HEK293 (cell line): ENCODE data around the gene LMCD1.

Experiments used
- CTCF ChIA-PET: fragments of 350-600 bp; formaldehyde crosslinking; extraction: SDS; loops from one replicate; lab custom pipeline; 2021; ENCODE audit warnings: antibody characterized with exemption; lab: Yijun Ruan, JAX
- POLR2A ChIA-PET: fragments of 300-600 bp; formaldehyde crosslinking; extraction: SDS; loops from one replicate; lab custom pipeline; 2020; ENCODE audit warnings: antibody characterized with exemption, inconsistent platforms; lab: Yijun Ruan, JAX
- H3K27ac ChIP-seq: fragments of 200-500 bp; sonication (Bioruptor generic); 2 replicates; pipeline ENCODE4 v1.5.1; 2014; ENCODE audit warnings: low read depth, low read length, control low read depth, inconsistent platforms; ENCODE audit errors: extremely low read depth
- H3K36me3 ChIP-seq, 2 experiments: fragments of 200-500 bp in 1 of 2; sonication (Bioruptor generic) in 1 of 2; 1 replicate in 1 of 2; 2 replicates in 1 of 2; pipeline ENCODE4 v1.5.1; 2014 to 2017; ENCODE audit warnings: inconsistent platforms in 2 of 2, low read length in 2 of 2; ENCODE audit not compliant: control insufficient read depth in 2 of 2, insufficient read depth in 1 of 2
- H3K4me1 ChIP-seq: fragments of 200-500 bp; sonication (Bioruptor generic); 2 replicates; pipeline ENCODE4 v1.5.1; 2014; ENCODE audit warnings: mild to moderate bottlenecking, low read length, inconsistent platforms; ENCODE audit not compliant: control insufficient read depth, insufficient read depth
- H3K4me3 ChIP-seq: 2 replicates; pipeline ENCODE4 v1.5.1; 2011; ENCODE audit warnings: low read depth, mild to moderate bottlenecking, control low read depth, low read length, moderate library complexity
- H3K9me3 ChIP-seq: fragments of 200-500 bp; sonication (Bioruptor generic); 2 replicates; pipeline ENCODE4 v1.5.1; 2014; ENCODE audit warnings: low read depth, low read length, inconsistent platforms; ENCODE audit not compliant: control insufficient read depth, insufficient read depth
- PRDM4 ChIP-seq: fragments of 450-650 bp; formaldehyde crosslinking; IDR thresholded peaks from 2 replicates; pipeline ENCODE4 v1.5.1; 2017; ENCODE audit warnings: missing biosample characterization, missing genetic modification characterization
- ZIC2 ChIP-seq: fragments of 450-650 bp; formaldehyde crosslinking; IDR thresholded peaks from 2 replicates; pipeline ENCODE4 v1.5.1; 2016; ENCODE audit warnings: missing biosample characterization, missing genetic modification characterization
- ZNF169 ChIP-seq: fragments of 450-650 bp; formaldehyde crosslinking; IDR thresholded peaks from 2 replicates; pipeline ENCODE4 v1.5.1; 2016; ENCODE audit warnings: missing biosample characterization, missing genetic modification characterization
- ZNF449 ChIP-seq: fragments of 450-650 bp; formaldehyde crosslinking; IDR thresholded peaks from 2 replicates; pipeline ENCODE4 v1.5.1; 2017; ENCODE audit warnings: missing biosample characterization, mild to moderate bottlenecking, missing genetic modification characterization, moderate library complexity
- ZNF473 ChIP-seq: fragments of 450-650 bp; formaldehyde crosslinking; IDR thresholded peaks from 2 replicates; pipeline ENCODE4 v1.5.1; 2017; ENCODE audit warnings: missing biosample characterization, missing genetic modification characterization
- ZNF791 ChIP-seq: fragments of 450-650 bp; formaldehyde crosslinking; IDR thresholded peaks from 2 replicates; pipeline ENCODE4 v1.5.1; 2016; ENCODE audit warnings: missing biosample characterization, missing genetic modification characterization
- ZNF843 ChIP-seq: fragments of 450-650 bp; formaldehyde crosslinking; IDR thresholded peaks from 2 replicates; pipeline ENCODE4 v1.5.1; 2016; ENCODE audit warnings: missing biosample characterization, missing genetic modification characterization
- TF ChIP-seq, protein P1 (sequence below): fragments of 450-650 bp; formaldehyde crosslinking; IDR thresholded peaks from 2 replicates; pipeline ENCODE4 v1.5.1; 2016; ENCODE audit warnings: missing biosample characterization, missing genetic modification characterization
- TF ChIP-seq, protein P2 (sequence below): fragments of 450-650 bp; formaldehyde crosslinking; IDR thresholded peaks from 2 replicates; pipeline ENCODE4 v1.5.1; 2016; ENCODE audit warnings: missing biosample characterization, missing genetic modification characterization
- TF ChIP-seq, protein P3 (sequence below): fragments of 450-650 bp; IDR thresholded peaks from 2 replicates; pipeline ENCODE4 v1.5.1; 2018; ENCODE audit warnings: missing biosample characterization, missing genetic modification characterization

LMCD1 gene

GRCh38 chr3:8555113-8555661, 53.6 kb downstream of the LMCD1 start:
- POLR2A ChIA-PET = no interaction called here
- TF ChIP-seq, protein P1, sequence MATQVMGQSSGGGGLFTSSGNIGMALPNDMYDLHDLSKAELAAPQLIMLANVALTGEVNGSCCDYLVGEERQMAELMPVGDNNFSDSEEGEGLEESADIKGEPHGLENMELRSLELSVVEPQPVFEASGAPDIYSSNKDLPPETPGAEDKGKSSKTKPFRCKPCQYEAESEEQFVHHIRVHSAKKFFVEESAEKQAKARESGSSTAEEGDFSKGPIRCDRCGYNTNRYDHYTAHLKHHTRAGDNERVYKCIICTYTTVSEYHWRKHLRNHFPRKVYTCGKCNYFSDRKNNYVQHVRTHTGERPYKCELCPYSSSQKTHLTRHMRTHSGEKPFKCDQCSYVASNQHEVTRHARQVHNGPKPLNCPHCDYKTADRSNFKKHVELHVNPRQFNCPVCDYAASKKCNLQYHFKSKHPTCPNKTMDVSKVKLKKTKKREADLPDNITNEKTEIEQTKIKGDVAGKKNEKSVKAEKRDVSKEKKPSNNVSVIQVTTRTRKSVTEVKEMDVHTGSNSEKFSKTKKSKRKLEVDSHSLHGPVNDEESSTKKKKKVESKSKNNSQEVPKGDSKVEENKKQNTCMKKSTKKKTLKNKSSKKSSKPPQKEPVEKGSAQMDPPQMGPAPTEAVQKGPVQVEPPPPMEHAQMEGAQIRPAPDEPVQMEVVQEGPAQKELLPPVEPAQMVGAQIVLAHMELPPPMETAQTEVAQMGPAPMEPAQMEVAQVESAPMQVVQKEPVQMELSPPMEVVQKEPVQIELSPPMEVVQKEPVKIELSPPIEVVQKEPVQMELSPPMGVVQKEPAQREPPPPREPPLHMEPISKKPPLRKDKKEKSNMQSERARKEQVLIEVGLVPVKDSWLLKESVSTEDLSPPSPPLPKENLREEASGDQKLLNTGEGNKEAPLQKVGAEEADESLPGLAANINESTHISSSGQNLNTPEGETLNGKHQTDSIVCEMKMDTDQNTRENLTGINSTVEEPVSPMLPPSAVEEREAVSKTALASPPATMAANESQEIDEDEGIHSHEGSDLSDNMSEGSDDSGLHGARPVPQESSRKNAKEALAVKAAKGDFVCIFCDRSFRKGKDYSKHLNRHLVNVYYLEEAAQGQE (tag by site-specific recombination) = no peak
- TF ChIP-seq ZNF791 (tag by site-specific recombination) (no peak), ZNF449 (tag by site-specific recombination) (0 out of 2 replicates have a peak, but pooled peaks have one; percentile 21), ZIC2 (peak; percentile 57; the same call in 1 of the 2 replicates), PRDM4 (peak; percentile 97), ZNF843 (tag by site-specific recombination) (no peak)
- TF ChIP-seq, protein P2, sequence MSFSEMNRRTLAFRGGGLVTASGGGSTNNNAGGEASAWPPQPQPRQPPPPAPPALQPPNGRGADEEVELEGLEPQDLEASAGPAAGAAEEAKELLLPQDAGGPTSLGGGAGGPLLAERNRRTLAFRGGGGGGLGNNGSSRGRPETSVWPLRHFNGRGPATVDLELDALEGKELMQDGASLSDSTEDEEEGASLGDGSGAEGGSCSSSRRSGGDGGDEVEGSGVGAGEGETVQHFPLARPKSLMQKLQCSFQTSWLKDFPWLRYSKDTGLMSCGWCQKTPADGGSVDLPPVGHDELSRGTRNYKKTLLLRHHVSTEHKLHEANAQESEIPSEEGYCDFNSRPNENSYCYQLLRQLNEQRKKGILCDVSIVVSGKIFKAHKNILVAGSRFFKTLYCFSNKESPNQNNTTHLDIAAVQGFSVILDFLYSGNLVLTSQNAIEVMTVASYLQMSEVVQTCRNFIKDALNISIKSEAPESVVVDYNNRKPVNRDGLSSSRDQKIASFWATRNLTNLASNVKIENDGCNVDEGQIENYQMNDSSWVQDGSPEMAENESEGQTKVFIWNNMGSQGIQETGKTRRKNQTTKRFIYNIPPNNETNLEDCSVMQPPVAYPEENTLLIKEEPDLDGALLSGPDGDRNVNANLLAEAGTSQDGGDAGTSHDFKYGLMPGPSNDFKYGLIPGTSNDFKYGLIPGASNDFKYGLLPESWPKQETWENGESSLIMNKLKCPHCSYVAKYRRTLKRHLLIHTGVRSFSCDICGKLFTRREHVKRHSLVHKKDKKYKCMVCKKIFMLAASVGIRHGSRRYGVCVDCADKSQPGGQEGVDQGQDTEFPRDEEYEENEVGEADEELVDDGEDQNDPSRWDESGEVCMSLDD (tag by site-specific recombination) = no peak
- no peaks in the 10 kb centered on the region for H3K9me3 ChIP-seq
- peaks cover 11% of the 10 kb centered on the region for H3K4me1 ChIP-seq
- CTCF ChIA-PET = interaction anchor here (0.8 to 1.2 kb wide), 3 partner anchors 9 to 113 kb away, joined by 3 to 4 read pairs (median 3); no protein-coding TSS in a partner anchor
- H3K27ac ChIP-seq = no peak overlapping the region
- H3K4me3 ChIP-seq = no peak overlapping the region
- peaks cover 0 to 28% of the 10 kb centered on the region in 2 experiments; a peak in 2 of 3 replicates for H3K36me3 ChIP-seq

DNA sequence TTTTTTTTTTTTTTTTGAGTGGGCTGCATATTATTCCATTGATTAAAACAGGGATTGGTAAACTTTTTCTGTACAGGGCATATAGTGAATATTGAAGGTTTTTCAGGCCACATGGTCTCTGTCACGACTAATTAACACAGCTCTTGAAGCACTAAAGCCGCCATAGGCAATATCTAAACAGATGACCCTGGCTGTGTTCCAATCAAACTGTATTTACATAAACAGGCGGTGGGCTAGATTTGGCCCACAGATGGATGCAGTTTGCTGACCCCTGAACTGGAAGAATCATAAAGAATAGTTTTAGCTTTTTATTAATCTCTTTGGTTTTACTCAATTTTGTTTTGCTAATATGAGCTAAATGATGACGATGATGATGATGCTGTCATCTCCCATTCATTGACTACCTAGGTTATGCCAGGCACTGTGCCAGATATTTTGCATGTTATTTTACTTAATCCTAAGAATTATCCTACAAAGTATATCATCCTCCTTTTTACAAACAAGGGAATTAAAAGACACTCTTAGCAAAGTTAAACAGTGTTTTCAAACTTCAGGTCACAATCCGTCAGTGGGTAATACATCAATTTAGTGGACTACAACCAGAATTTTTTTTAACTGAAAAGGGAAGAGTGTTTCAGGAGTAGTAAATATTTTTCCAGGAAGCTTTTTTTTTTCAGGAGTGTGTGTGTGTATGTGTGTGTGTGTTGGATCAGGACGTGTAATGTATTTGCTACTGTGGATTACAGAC, 54.3 kb downstream of the LMCD1 start:
- ChIA-PET CTCF (interaction anchor here (0.5 to 1.2 kb wide), 4 partner anchors 10 to 114 kb away, joined by 3 to 4 read pairs (median 3); no protein-coding TSS in a partner anchor), POLR2A (no interaction called here)
- Histone ChIP-seq H3K36me3 (peaks cover 0 to 22% of the 10 kb centered on the region in 2 experiments; a peak in 2 of 3 replicates), H3K27ac (no peak overlapping the region), H3K4me3 (no peak overlapping the region), H3K4me1 (peaks cover 11% of the 10 kb centered on the region), H3K9me3 (no peaks in the 10 kb centered on the region)
- no peak for TF ChIP-seq ZNF169 (tag by site-specific recombination)
- TF ChIP-seq, protein P3, sequence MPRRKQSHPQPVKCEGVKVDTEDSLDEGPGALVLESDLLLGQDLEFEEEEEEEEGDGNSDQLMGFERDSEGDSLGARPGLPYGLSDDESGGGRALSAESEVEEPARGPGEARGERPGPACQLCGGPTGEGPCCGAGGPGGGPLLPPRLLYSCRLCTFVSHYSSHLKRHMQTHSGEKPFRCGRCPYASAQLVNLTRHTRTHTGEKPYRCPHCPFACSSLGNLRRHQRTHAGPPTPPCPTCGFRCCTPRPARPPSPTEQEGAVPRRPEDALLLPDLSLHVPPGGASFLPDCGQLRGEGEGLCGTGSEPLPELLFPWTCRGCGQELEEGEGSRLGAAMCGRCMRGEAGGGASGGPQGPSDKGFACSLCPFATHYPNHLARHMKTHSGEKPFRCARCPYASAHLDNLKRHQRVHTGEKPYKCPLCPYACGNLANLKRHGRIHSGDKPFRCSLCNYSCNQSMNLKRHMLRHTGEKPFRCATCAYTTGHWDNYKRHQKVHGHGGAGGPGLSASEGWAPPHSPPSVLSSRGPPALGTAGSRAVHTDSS (tag by site-specific recombination) = peak; percentile 51
- no peak for TF ChIP-seq ZNF473
- TF ChIP-seq, all 188 proteins: peak for 1
